ENCODE data around the gene MCTP1. TPM values are rescaled to one million over a fixed set of nuclear protein-coding genes. Genes with fewer than 3 reads are reported as not detected.
A peak's percentile ranks its signal among the peaks of the same experiment; 100 is the strongest.

Gene MCTP1
- total RNA-seq, 1 donor, result 5.8 TPM

GRCh38 chr5:94802450-94802849, 482.4 kb downstream of the MCTP1 start:
- H4K20me1 ChIP-seq (ENCODE audit: insufficient read depth, low read length), result no peaks in the 10 kb centered on the region
- no peak for DNase-seq (ENCODE audit: insufficient read length, low spot score, missing footprints)

GRCh38 chr5:94796586-94796985, 488.3 kb downstream of the MCTP1 start:
- no peaks in the 10 kb centered on the region for H3K36me3 ChIP-seq (ENCODE audit: insufficient read depth, low read length)
- no peak overlapping the region for H3K4me3 ChIP-seq (ENCODE audit: insufficient read depth, low read length)
- H2AFZ ChIP-seq (ENCODE audit: low read length), result no peak overlapping the region
- no peak for TF ChIP-seq CTCF (IDR thresholded peaks at IDR 0.05; ENCODE audit: extremely low read depth, low read depth, low read length)
- no peak for DNase-seq (ENCODE audit: insufficient read length, low spot score, missing footprints)
- H3K4me1 ChIP-seq (ENCODE audit: insufficient read depth, low read length), result peaks cover 15% of the 10 kb centered on the region
- H3K9me3 ChIP-seq (ENCODE audit: low read depth, low read length), result no peaks in the 10 kb centered on the region
- no peaks in the 10 kb centered on the region for H4K20me1 ChIP-seq (ENCODE audit: insufficient read depth, low read length)
- H3K27ac ChIP-seq (ENCODE audit: low read depth, low read length), result no peak overlapping the region
- no peaks in the 10 kb centered on the region for H3K27me3 ChIP-seq (ENCODE audit: insufficient read depth, low read length)
- H3K4me2 ChIP-seq (ENCODE audit: insufficient read depth, low read length), result no peak overlapping the region
- H3K79me2 ChIP-seq (ENCODE audit: insufficient read depth, low read length), result no peaks in the 10 kb centered on the region

More at GRCh38 chr5:94802450-94802849, 482.4 kb downstream of the MCTP1 start:
- no peak overlapping the region for H3K4me2 ChIP-seq (ENCODE audit: insufficient read depth, low read length)
- TF ChIP-seq CTCF (IDR thresholded peaks at IDR 0.05; ENCODE audit: extremely low read depth, low read depth, low read length), result no peak
- no peaks in the 10 kb centered on the region for H3K36me3 ChIP-seq (ENCODE audit: insufficient read depth, low read length)
- no peaks in the 10 kb centered on the region for H3K27me3 ChIP-seq (ENCODE audit: insufficient read depth, low read length)
- no peak overlapping the region for H2AFZ ChIP-seq (ENCODE audit: low read length)
- H3K4me1 ChIP-seq (ENCODE audit: insufficient read depth, low read length), result no peaks in the 10 kb centered on the region
- H3K4me3 ChIP-seq (ENCODE audit: insufficient read depth, low read length), result no peak overlapping the region
- H3K27ac ChIP-seq (ENCODE audit: low read depth, low read length), result no peak overlapping the region
- H3K79me2 ChIP-seq (ENCODE audit: insufficient read depth, low read length), result no peaks in the 10 kb centered on the region
- H3K9me3 ChIP-seq (ENCODE audit: low read depth, low read length), result no peaks in the 10 kb centered on the region

- no peak for TF ChIP-seq CTCF (IDR thresholded peaks at IDR 0.05; ENCODE audit: extremely low read depth, low read depth, low read length)
- peak overlapping the region; percentile 62 for H3K4me2 ChIP-seq (ENCODE audit: insufficient read depth, low read length)
- H4K20me1 ChIP-seq (ENCODE audit: insufficient read depth, low read length), result no peaks in the 10 kb centered on the region
- H3K36me3 ChIP-seq (ENCODE audit: insufficient read depth, low read length), result no peaks in the 10 kb centered on the region
- H3K4me1 ChIP-seq (ENCODE audit: insufficient read depth, low read length), result peaks cover 15% of the 10 kb centered on the region
- peak overlapping the region; percentile 64 for H2AFZ ChIP-seq (ENCODE audit: low read length)
- peak overlapping the region; percentile 80 for H3K27ac ChIP-seq (ENCODE audit: low read depth, low read length)
- DNase-seq (ENCODE audit: insufficient read length, low spot score, missing footprints), result peak; percentile 14
- H3K4me3 ChIP-seq (ENCODE audit: insufficient read depth, low read length), result peak overlapping the region; percentile 2
- no peaks in the 10 kb centered on the region for H3K27me3 ChIP-seq (ENCODE audit: insufficient read depth, low read length)
- no peaks in the 10 kb centered on the region for H3K79me2 ChIP-seq (ENCODE audit: insufficient read depth, low read length)
- no peaks in the 10 kb centered on the region for H3K9me3 ChIP-seq (ENCODE audit: low read depth, low read length)
These were observed 491.1 kb downstream of the MCTP1 start for GRCh38 chr5:94793816-94794198.

- Histone ChIP-seq H3K9me3 (ENCODE audit: low read depth, low read length) (no peaks in the 10 kb centered on the region), H3K4me3 (ENCODE audit: insufficient read depth, low read length) (peak overlapping the region; percentile 2), H3K4me2 (ENCODE audit: insufficient read depth, low read length) (peak overlapping the region; percentile 62), H3K27ac (ENCODE audit: low read depth, low read length) (peak overlapping the region; percentile 80), H2AFZ (ENCODE audit: low read length) (peak overlapping the region; percentile 64), H3K4me1 (ENCODE audit: insufficient read depth, low read length) (peaks cover 15% of the 10 kb centered on the region), H3K36me3 (ENCODE audit: insufficient read depth, low read length) (no peaks in the 10 kb centered on the region), H3K79me2 (ENCODE audit: insufficient read depth, low read length) (no peaks in the 10 kb centered on the region), H4K20me1 (ENCODE audit: insufficient read depth, low read length) (no peaks in the 10 kb centered on the region), H3K27me3 (ENCODE audit: insufficient read depth, low read length) (no peaks in the 10 kb centered on the region)
- TF ChIP-seq CTCF (IDR thresholded peaks at IDR 0.05; ENCODE audit: extremely low read depth, low read depth, low read length), result no peak
- DNase-seq (ENCODE audit: insufficient read length, low spot score, missing footprints), result peak; percentile 88
These were observed 491.6 kb downstream of the MCTP1 start for GRCh38 chr5:94793113-94793815.

Data from osteoblast (primary cell).